Bronchial epithelial cell (primary cell): ENCODE data around the gene FGF12. TPM values are rescaled to one million over a fixed set of nuclear protein-coding genes. Genes with fewer than 3 reads are reported as not detected.

ENCODE experiments used
- DNase-seq: peaks from one replicate; pipeline ENCODE4 v3.0.0-alpha.2; 2010; ENCODE audit warnings: low read depth
- FAIRE-seq: peaks from 2 replicates; lab custom pipeline; 2011; peaks lifted over from hg19 to GRCh38; lab: Jason Lieb, UNC
- H3K27me3 ChIP-seq: 2 replicates; pipeline ENCODE4 v1.5.1; 2011; ENCODE audit warnings: low read length; ENCODE audit not compliant: control insufficient read depth, insufficient read depth
- H3K36me3 ChIP-seq: 2 replicates; pipeline ENCODE4 v1.5.1; 2011; ENCODE audit warnings: low read length; ENCODE audit not compliant: control insufficient read depth, insufficient read depth
- H3K4me3 ChIP-seq: 2 replicates; pipeline ENCODE4 v1.5.1; 2011; ENCODE audit warnings: mild to moderate bottlenecking, low read depth, low read length, control low read depth
- total RNA-seq: library from RNA; depleted of rRNA; stranded (reverse); fragments of >200 nt; gene quantifications from 2 replicates; pipeline ENCODE4 v1.2.1, GENCODE V29; 2014
- TF ChIP-seq, protein P1 (sequence below): IDR thresholded peaks from 2 replicates; pipeline ENCODE4 v1.5.1; 2011; ENCODE audit warnings: mild to moderate bottlenecking, moderate library complexity, low read length, control low read depth, inconsistent platforms; ENCODE audit not compliant: insufficient read depth, severe bottlenecking

The FGF12 gene
- total RNA-seq, 1 donor from 2014 or later: not detected

DNA sequence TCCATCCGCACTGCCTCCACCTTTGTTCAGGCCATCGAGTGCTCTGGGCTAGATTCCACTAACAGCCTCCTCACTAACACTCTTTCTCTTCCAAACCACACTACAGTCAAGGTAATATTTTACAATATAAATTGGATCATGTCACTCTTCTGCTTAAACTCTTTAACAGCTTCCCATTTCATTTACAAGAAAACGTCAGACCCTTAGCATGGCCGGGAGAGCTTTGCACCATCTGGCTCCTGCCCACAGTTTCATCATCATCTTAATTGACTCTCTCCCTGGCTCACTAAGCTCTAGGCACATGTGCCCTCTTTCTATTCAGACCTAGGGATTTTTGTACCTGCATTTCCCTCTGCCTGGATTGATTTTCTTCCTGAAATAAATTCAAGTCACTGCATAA, 354.7 kb downstream of the FGF12 start:
- TF ChIP-seq, protein P1, sequence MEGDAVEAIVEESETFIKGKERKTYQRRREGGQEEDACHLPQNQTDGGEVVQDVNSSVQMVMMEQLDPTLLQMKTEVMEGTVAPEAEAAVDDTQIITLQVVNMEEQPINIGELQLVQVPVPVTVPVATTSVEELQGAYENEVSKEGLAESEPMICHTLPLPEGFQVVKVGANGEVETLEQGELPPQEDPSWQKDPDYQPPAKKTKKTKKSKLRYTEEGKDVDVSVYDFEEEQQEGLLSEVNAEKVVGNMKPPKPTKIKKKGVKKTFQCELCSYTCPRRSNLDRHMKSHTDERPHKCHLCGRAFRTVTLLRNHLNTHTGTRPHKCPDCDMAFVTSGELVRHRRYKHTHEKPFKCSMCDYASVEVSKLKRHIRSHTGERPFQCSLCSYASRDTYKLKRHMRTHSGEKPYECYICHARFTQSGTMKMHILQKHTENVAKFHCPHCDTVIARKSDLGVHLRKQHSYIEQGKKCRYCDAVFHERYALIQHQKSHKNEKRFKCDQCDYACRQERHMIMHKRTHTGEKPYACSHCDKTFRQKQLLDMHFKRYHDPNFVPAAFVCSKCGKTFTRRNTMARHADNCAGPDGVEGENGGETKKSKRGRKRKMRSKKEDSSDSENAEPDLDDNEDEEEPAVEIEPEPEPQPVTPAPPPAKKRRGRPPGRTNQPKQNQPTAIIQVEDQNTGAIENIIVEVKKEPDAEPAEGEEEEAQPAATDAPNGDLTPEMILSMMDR: no peak
- H3K4me3 ChIP-seq: no peak overlapping the region
- DNase-seq (no peak), FAIRE-seq (no peak)
- H3K36me3 ChIP-seq: no peaks in the 10 kb centered on the region
- no peaks in the 10 kb centered on the region for H3K27me3 ChIP-seq

DNA sequence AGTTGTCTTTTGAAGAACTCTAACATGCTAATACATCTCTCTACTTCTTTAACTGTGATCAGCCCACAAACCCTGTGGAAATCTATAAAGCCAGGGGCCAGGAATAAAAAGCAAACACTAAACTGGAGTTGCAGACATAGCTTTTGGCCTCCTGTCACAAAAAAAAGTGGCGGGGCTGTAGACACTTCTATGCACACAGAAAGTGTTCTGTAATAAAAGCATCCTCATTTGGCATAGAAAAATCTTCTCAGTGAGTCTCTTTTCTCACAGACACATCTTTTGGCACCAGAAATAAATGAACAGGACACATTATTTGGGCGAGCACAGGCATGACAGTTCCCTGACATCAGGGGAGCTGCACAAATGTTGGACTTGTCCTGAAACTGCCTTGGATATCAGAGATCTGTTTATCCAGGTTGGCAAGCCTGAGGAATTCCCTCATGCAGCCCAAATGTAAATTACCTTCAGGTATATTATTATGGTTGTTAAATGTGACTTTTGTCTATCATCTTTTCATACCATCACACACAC, 355.4 kb downstream of the FGF12 start:
- DNase-seq (no peak), FAIRE-seq (no peak)
- Histone ChIP-seq H3K27me3 (no peaks in the 10 kb centered on the region), H3K36me3 (no peaks in the 10 kb centered on the region), H3K4me3 (no peak overlapping the region)
- TF ChIP-seq, protein P1: no peak

DNA sequence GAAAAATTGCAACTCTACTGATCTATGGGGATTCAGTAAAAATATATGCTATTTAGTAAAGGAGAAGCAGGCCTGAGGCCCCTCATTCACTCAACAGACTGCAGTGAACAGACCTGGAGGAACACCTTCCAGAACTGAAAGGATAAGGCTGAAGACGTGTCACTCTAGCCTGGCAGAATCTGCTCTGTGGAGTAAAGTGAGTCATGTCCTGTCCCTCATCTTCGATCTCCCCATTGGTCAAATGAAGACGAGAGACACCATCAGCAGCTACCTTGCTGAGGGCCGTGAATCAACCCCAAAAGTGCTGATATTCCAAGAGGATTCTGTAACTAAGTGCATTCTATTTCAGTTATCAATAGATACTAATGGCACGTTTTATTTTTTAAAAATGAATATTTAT, 359.7 kb downstream of the FGF12 start:
- DNase-seq (no peak), FAIRE-seq (no peak)

DNA sequence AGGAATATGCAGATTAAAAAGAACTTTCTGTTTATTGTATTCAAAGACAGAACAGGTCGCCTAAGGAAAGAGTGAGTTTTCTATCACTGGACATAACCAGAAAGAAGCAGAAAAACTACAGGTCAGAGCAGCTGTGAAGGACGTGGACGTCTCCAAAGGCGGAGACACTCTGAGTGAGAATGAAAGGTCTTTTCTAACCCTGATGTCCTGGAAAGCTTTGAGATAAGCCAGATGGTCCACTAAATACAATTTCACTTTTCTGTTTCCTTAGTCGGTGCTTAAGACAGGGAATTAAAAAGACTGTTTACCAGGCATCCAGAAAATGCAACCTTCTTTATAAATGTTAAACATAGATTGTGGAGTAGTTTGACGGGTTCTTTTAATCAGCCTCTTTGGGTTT, 360.4 kb downstream of the FGF12 start:
- H3K4me3 ChIP-seq: no peak overlapping the region
- TF ChIP-seq, protein P1: no peak
- H3K27me3 ChIP-seq: no peaks in the 10 kb centered on the region
- FAIRE-seq: no peak
- no peak for DNase-seq
- H3K36me3 ChIP-seq: no peaks in the 10 kb centered on the region

More for the DNA sequence above, 359.7 kb downstream of the FGF12 start:
- no peaks in the 10 kb centered on the region for H3K36me3 ChIP-seq
- H3K4me3 ChIP-seq: no peak overlapping the region
- TF ChIP-seq, protein P1: no peak
- H3K27me3 ChIP-seq: no peaks in the 10 kb centered on the region

- TF ChIP-seq, protein P1: no peak
- no peak for DNase-seq
- Histone ChIP-seq H3K4me3 (no peak overlapping the region), H3K27me3 (no peaks in the 10 kb centered on the region), H3K36me3 (no peaks in the 10 kb centered on the region)
- no peak for FAIRE-seq
These were observed 361.8 kb downstream of the FGF12 start for GRCh38 chr3:192365571-192365970.

DNA sequence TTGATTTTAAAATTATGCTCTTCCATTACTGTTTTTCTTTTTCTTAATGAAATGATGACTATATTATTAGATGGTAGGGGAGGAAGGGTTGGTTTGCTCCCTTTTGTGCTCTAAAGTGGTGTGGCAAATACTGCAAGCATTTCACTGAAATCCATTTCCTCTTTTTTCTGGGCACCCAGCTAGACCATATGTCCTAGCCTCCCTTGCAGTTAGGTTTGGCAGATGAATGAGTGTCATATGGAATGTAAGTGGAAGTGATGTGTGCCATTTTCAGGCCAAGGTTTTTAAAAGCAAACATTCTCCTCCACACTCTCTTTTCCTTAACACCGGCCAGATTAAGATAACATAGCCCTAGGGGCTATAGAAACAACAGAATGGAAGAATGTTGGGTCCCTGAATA, 363.0 kb downstream of the FGF12 start:
- H3K4me3 ChIP-seq: no peak overlapping the region
- TF ChIP-seq, protein P1: no peak
- no peak for DNase-seq
- FAIRE-seq: no peak
- H3K36me3 ChIP-seq: no peaks in the 10 kb centered on the region
- H3K27me3 ChIP-seq: no peaks in the 10 kb centered on the region
